Panc1 (cell line): ENCODE results near the gene GREB1L.

Source experiments
- CTCF ChIP-seq: fragments of 450-650 bp; IDR thresholded peaks from 2 replicates; pipeline ENCODE4 v1.5.1; 2017; ENCODE audit warnings: mild to moderate bottlenecking
- POLR2AphosphoS5 ChIP-seq: IDR thresholded peaks from 2 replicates; pipeline ENCODE4 v1.6.1; 2012; ENCODE audit warnings: mild to moderate bottlenecking, low read depth, low read length, moderate library complexity
- TCF7L2 ChIP-seq: IDR thresholded peaks from 2 replicates; pipeline ENCODE4 v1.6.1; 2011; ENCODE audit warnings: mild to moderate bottlenecking, low read depth, low read length, inconsistent platforms

GRCh38 chr18:21260621-21261020, 18.6 kb downstream of the GREB1L start:
- no peak for TF ChIP-seq CTCF
- TF ChIP-seq POLR2AphosphoS5: no peak
- no peak for TF ChIP-seq TCF7L2
